Astrocyte of the cerebellum (primary cell): Measurements from ENCODE around the gene TNFRSF19.

Experiments
- DNase-seq: peaks from one replicate; pipeline ENCODE4 v3.0.0-alpha.2; 2011; ENCODE audit warnings: low read depth
- H3K4me3 ChIP-seq: 2 replicates; pipeline ENCODE4 v1.5.1; 2011; ENCODE audit warnings: mild to moderate bottlenecking, low read depth, low read length, moderate library complexity
- CTCF ChIP-seq: IDR thresholded peaks from 2 replicates; pipeline ENCODE4 v1.5.1; 2012; ENCODE audit warnings: low read length, low read depth, moderate library complexity, mild to moderate bottlenecking; ENCODE audit errors: missing control alignments
- in situ Hi-C: cut with HindIII; loops from 2 replicates; pipeline ENCODE4 v1.10.0; 2017; ENCODE audit warnings: low sequenced_read_pairs

TNFRSF19 gene

GRCh38 chr13:23655321-23655720 is 85.1 kb downstream of the TNFRSF19 start:
- no peak for DNase-seq

GRCh38 chr13:23656637-23657371 is 86.6 kb downstream of the TNFRSF19 start:
- in situ Hi-C loops: no loop called here
- TF ChIP-seq CTCF: no peak
- no peak overlapping the region for H3K4me3 ChIP-seq
- no peak for DNase-seq

More at GRCh38 chr13:23655321-23655720, 85.1 kb downstream of the TNFRSF19 start:
- TF ChIP-seq CTCF: no peak
- in situ Hi-C loops: no loop called here
- H3K4me3 ChIP-seq: no peak overlapping the region

GRCh38 chr13:23658929-23659541 is 88.8 kb downstream of the TNFRSF19 start:
- no peak overlapping the region for H3K4me3 ChIP-seq
- DNase-seq: no peak
- no peak for TF ChIP-seq CTCF
- in situ Hi-C loops: no loop called here

GRCh38 chr13:23660249-23660648 is 90.0 kb downstream of the TNFRSF19 start:
- in situ Hi-C loops: no loop called here
- no peak overlapping the region for H3K4me3 ChIP-seq

GRCh38 chr13:23666582-23666981 is 96.4 kb downstream of the TNFRSF19 start:
- in situ Hi-C loops: no loop called here
- no peak overlapping the region for H3K4me3 ChIP-seq
- no peak for TF ChIP-seq CTCF
- no peak for DNase-seq

More at GRCh38 chr13:23660249-23660648, 90.0 kb downstream of the TNFRSF19 start:
- no peak for TF ChIP-seq CTCF
- DNase-seq: no peak

GRCh38 chr13:23667750-23668149 is 97.5 kb downstream of the TNFRSF19 start:
- TF ChIP-seq CTCF: no peak
- no peak for DNase-seq
- in situ Hi-C loops: no loop called here
- no peak overlapping the region for H3K4me3 ChIP-seq
